NCI-H345 treated with DMSO at 0.1 percent for 48 hours (cell line): ENCODE data around the gene RTN4R.

Experiments
- DNase-seq: peaks from one replicate; lab custom pipeline; 2025; ENCODE audit not compliant: unreplicated experiment; lab: John Stamatoyannopoulos, UW

RTN4R gene

GRCh38 chr22:20258584-20259326 is 9.4 kb downstream of the RTN4R start:
- no peak for DNase-seq

DNA sequence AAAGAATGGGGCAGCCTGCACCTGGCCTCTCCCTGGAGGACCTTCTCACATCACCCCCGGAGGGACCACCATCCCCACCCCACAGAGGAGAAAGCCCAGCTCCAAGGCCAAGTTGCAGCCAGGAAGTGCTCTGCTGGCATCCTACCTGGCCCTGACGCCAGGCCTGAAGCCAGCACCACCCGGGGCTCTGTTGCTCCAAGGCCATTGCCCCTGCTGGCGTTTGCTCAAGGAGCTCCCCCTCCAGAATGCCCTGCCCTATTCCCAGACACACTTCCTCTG is 10.2 kb downstream of the RTN4R start:
- DNase-seq, result no peak

GRCh38 chr22:20257212-20258020 is 10.7 kb downstream of the RTN4R start:
- DNase-seq, result no peak

GRCh38 chr22:20256551-20257211 is 11.4 kb downstream of the RTN4R start:
- DNase-seq, result no peak

- no peak for DNase-seq
Observed at GRCh38 chr22:20256027-20256426, 12.1 kb downstream of the RTN4R start.

GRCh38 chr22:20254975-20255946 is 12.9 kb downstream of the RTN4R start:
- no peak for DNase-seq

GRCh38 chr22:20253161-20253560 is 15.0 kb downstream of the RTN4R start:
- DNase-seq, result no peak

DNA sequence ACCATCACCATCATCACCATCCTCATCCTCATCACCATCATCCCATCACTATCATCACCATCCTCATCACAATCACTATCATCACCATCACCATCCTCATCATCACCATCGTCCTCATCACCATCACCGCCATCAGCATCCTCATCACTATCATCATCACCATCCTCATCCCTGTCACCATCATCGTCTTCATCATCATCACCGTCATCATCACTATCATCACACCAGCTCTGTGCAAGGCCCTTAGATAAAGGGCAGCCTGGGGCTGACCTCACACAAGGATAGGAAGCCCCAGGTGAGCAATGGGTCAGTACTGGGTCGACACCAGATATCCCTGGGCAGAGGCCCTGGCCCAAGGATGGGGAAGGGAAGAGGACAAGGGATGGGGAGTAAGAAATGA is 16.1 kb downstream of the RTN4R start:
- no peak for DNase-seq

- no peak for DNase-seq
Observed at GRCh38 chr22:20251491-20251890, 16.6 kb downstream of the RTN4R start.

- no peak for DNase-seq
Observed at GRCh38 chr22:20249797-20250354, 18.2 kb downstream of the RTN4R start.

DNA sequence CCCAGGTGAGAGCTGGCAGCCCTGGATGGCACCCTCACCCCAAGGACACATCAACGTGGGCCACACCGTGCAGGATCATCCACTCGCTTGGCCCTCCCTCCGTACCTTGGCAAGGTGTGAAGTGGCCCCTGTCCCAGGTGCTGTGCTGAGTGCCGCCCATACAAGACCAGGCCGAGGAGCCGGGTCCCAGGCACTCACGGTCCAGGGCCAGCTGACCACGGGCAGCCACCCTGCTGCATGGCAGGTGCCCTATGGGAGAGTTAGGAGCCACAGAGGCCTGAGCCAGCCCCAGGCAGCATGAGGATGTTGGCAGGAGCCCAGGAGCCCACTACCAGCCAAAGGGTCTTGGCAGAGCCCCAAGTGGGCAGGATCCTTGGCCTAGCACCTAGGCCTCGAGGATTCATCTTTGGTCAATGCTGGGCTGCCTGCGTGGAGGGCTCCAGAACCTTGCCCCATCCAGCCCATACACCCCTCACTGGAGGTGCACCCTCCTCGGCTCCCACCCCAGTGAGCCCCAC is 19.6 kb downstream of the RTN4R start:
- no peak for DNase-seq

GRCh38 chr22:20247608-20248171 is 20.4 kb downstream of the RTN4R start:
- no peak for DNase-seq

- no peak for DNase-seq
Observed at GRCh38 chr22:20247010-20247505, 21.1 kb downstream of the RTN4R start.

- DNase-seq, result no peak
Observed at GRCh38 chr22:20246368-20247009, 21.6 kb downstream of the RTN4R start.

GRCh38 chr22:20245577-20246367 is 22.3 kb downstream of the RTN4R start:
- no peak for DNase-seq

- no peak for DNase-seq
Observed at GRCh38 chr22:20244691-20245576, 23.2 kb downstream of the RTN4R start.

GRCh38 chr22:20244250-20244648 is 23.9 kb downstream of the RTN4R start:
- DNase-seq, result no peak
